Left renal pelvis (tissue), 4 donors: Measurements from ENCODE around the gene ACTL7B. TPM values are rescaled to one million over a fixed set of nuclear protein-coding genes. Genes with fewer than 3 reads are reported as not detected.
A peak's percentile ranks its signal among the peaks of the same experiment; 100 is the strongest.
"Not testable (repeated sequence)": the region's sequence is repeated elsewhere in the genome, so short reads cannot be mapped to it uniquely, and the experiment has no call there.

Experiments used
- DNase-seq, 4 donors: peaks; one replicate each; pipeline ENCODE4 v3.0.0-alpha.2; 2013; ENCODE audit warnings: low read depth in 4 of 4, low spot score in 3 of 4
- polyA plus RNA-seq, 4 donors: library from polyadenylated mRNA; unstranded; fragments of 120-200 nt; gene quantifications; one replicate each; pipeline ENCODE4 v1.2.1, GENCODE V29; 2013; ENCODE audit not compliant: insufficient read length in 4 of 4

ACTL7B gene, protein sequence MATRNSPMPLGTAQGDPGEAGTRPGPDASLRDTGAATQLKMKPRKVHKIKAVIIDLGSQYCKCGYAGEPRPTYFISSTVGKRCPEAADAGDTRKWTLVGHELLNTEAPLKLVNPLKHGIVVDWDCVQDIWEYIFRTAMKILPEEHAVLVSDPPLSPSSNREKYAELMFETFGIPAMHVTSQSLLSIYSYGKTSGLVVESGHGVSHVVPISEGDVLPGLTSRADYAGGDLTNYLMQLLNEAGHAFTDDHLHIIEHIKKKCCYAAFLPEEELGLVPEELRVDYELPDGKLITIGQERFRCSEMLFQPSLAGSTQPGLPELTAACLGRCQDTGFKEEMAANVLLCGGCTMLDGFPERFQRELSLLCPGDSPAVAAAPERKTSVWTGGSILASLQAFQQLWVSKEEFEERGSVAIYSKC
- polyA plus RNA-seq = not detected

DNA sequence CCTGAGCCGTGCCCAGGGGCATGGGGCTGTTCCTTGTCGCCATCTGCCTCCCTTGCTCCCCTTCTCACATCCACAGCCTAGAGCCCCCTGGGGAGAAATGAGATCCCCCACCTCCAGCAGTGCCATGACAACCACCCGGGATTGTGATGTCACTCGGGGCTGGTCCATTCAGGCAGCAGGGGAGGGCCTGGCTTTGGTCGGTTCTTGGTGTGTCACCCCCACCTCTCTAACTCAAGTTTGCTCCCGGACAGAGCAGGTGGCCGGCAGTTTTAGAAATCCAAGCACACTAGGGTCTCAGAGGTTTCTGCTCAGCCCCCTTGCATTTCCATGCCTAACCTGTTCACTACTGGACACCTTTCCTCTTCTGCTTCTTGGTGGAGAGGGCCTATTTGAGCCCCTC lies at the start of gene ACTL7B:
Gene ACTL7B (minus strand): TSS at position 99 of the 400 bp plus-strand sequence. CDS start 56 bp downstream, at position 43.
- no peak for DNase-seq

DNA sequence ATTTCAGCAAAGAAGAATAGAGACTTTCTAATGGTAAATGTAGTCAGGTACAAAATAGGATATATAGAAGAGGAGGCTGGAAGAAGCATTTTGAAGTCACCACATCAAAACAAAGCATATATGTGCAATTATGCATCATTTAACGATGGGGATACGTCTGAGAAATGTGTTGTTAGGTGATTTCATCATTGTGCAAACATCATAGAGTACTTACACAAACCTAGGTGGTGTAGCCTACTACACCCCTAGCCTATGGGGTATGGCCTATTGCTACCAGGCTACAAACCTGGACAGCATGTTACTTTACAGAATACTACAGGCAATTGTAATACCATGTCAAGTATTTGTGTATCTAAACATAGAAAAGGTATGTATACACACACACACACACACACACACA lies 49.7 kb upstream of the ACTL7B start:
- no peak for DNase-seq

DNA sequence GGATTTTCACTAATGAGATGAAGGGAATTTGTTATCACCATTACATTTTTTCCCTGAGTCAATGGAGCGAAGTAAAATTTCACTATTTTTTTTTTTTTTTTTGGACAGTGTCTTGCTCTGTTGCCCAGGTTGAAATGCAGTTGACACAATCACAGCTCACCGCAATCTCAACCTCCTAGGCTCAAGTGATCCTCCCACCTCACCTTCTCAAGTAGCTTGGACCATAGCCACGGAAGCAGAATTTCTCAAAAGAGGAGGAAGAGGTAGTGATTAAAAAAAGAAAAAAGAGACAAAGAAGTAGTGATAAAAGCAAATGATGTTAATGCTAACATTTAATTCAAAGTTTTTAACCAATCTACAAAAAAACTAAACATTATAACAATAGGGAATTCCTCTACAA lies 48.4 kb upstream of the ACTL7B start:
- no peak for DNase-seq

DNA sequence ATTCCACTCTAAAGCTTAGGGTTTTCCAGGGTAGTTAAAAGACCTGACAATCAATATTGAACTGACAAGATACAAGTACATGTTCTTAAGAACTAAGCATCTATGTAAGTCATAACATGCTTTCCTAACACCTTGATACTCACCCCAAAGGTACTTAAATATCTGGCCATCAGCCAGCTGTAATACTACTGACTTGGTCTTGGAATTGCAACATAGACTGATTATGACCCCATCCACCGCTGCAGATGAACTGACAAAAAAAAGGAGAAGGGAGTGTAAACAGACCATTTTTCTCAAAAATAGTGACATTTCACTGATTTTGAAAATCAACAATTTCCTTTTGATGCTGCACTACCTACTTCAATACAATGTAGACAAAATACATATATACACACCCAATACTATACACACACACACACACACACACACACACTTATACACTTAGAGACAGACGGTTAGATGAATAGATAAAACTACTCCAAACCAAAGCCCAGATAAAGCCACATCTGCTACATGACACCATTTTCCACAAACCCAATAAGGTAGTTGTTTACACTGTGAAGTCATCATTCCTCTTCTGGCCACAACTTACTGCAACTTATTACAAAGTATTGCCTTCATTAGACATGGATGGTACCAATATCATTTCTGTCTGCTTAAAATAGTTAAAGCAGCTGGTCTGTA lies 47.8 kb upstream of the ACTL7B start:
- DNase-seq = no peak

DNA sequence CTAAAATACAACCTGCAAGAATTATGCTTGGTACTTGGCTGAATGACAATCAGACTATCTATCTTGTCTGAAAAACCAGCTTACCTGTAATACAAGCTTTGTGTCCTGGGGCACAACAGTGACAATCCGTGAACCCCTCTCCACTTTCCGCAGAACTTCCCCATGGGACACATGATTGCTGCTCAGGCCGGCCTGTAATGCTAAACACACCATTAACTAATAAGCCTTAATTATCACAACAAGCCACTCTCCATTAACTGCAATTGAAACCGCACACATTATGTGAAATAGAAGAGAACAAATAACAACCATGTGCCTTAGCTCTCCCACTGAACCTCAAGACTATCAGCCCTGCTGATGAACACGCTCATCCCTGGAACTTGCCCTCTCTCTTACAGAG lies 44.4 kb upstream of the ACTL7B start:
- DNase-seq = no peak

DNA sequence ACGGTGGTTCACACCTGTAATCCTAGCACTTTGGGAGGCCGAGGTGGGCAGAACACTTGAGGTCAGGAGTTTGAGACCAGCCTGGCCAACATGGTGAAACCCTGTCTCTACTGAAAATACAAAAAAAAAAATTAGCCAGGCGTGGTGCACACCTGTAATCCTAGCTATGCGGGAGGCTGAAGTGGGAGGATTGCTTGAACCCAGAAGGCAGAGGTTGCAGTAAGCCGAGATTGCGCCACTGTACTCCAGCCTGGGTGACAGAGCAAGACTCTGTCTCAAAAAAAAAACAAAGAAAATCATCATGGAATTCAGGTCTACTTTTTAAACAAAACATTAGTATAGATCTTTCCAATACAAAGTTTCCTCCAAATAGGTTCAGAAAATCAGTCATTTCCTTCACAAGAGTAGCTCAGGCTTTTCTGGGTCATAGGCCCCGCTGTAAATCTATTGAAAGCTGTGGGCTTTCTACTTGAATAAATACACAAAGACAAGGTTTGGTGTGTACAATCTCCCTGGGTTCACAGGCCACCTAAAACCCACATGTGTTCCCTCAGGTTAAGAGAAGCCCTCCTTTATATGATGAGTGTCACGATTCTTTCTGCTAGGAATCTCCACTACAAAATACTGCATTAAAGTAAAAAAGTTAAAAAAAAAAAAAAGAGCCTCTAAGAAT lies 43.4 kb upstream of the ACTL7B start:
- not testable (repeated sequence) for DNase-seq

DNA sequence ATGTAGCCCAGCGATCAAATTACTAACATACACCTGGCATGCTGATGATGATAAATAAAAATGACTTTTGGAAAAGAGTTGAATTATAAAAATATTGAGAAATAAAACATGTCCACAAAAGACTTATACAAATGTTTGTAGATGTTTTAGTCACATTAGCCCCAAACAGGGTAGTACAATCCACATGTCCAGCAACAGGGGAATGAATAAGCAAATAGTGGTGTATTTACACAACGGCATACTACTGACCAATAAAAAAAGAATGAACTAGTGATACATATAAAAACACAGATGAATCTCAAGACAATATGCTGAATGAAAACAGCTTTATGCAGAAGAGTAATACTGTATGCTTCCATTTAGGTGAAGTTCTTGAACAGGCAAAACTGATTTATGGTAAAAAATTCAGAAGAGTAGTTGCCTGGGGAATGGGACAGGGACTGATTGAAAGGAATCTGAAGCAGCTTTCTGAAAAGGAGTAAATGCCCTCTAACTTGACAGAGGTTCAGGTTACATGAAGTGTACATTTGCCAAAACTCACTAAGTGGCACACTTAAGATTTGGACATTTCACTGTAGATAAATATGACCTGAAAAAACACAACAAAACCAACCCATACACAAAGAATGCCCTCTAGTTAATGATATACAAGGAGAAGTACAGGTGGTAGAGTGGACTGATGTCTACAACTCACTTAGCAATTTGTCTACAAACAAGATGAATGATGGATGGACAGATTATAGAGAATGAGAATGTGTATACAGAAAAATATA lies 41.7 kb upstream of the ACTL7B start:
- no peak for DNase-seq

DNA sequence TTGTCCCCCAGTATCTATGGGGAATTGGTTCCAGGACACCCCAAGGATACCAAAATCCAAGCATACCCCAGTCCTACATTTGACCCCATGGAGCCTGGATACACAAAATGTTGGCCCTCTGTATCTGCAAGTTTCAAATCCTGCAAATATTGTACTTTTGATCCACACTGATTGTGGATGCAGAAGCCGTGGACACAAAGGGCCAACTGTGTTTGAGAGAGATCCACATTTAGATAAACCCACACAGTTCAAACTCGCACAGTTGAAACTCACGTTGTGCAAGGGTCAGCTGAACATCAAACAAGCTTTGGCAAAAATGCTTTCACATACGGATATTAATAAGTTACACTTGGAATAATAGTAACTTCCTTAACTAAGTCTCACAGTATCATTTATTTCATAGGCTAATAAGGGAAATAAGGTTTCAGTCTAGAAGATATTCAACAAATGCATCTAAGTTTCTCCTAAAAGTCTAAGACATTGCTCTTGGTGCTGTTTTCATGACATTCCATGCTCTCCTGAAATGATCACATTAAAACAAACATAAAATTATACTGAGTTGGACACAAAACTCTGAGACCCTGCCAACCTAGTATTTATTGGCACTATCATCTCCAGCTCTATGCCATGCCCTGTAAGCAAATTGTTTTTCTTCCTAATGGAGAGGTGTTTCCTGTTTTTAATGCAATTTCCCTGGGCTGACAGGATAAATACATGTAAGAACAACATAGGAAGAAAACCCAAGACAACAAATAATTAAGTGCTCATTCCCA lies 38.6 kb upstream of the ACTL7B start:
- DNase-seq = no peak

DNA sequence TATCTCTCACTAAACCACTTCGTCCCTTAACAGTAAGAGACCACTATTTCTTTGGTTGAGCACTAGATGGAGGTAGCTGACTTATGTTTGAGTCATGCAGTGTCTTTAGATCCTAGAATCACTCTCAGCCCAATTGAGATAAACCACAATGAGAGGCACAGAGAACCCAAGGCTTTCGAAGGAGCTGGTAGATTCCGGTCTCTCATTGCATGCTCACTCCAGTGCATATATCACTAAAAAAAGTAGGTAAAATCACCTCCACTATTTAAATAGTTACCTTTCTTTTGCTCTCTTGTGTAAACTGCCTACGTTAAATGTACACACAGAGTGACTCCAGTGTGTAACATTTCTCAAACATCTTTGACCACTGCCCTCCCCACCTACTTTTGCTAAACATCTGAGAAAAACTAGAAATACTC lies 33.9 kb upstream of the ACTL7B start:
- DNase-seq = peak in 1 of 4 donors; percentile 2

DNA sequence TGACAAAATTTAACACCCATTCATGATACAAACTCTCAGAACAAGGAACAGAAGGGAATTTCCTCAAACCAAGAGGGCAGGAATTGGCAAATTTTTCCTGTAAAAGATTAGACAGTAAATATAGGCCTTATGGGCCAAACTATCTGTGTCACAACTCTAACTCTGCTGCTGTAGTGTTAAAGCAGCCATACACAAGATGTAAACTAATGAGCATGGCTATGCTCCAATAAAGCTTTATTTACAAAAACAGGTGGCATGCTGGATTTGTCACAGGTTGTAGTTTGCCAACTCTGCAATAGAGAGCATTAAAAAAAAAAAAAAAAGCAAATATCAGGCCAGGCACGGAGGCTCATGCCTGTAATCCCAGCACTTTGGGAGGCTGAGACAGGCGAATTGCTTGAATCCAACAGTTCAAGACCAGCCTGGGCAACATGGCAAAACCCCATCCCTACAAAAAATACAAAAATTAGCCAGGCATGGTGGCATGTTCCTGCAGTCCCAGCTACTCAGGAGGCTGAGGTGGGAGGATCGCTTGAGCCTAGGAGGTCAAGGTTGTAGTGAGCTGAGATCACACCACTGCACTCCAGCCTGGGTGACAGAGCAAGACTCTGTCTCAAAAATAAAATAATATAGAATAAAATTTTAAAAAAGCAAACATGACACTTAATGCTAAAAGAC lies 30.9 kb upstream of the ACTL7B start:
- not testable (repeated sequence) for DNase-seq

DNA sequence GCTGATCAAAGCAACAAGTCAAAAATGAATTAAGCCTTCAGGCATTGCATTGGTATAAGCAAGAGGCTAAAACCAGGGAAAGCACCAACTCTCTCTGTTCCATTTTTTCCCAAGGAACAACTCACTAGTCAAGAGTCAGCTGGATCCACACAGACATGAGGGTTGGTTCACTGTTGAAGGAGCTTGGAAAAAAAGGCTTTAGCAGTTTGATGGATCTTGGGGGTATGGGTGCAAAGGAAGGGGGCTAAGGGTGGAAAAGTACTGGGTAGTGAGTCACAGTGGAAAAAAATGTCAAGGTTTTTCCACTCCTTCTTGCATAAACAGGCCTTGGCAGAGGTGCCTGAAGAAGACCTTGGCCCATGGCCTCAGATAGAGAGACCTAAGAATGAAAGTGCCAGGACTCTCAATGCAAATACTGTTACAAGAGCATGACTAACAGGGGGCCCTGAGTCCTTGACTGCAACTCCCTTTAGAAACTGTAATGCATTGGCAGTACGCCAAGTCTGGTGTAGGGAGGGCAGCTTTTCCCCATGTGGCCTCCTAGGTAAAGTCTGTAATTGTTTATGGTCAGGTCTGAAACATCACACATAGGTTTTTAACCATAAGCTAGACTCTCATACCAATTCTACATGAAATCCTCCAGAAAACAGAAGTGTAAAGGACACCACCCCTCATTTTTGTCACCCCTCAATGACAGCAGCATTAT lies 30.0 kb upstream of the ACTL7B start:
- peak in 3 of 4 donors; percentile 5 to 24 (median 17) for DNase-seq

DNA sequence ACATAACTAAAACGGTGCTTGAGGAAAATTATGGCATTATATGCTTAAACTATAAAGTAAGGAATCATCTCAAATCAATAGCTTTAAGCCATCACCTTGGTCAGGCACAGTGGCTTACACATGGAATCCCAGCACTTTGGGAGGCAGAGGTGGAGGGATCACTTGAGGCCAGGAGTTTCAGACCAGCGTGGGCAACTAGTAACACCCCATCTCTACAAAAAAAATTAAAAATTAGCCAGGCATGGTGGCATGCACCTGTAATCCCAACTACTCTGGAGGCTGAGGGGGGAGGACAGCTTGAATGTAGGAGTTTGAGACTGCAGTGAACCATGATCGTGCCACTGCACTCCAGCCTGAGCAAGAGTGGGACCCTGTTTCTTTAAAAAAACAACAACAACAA lies 28.9 kb upstream of the ACTL7B start:
- no peak for DNase-seq

DNA sequence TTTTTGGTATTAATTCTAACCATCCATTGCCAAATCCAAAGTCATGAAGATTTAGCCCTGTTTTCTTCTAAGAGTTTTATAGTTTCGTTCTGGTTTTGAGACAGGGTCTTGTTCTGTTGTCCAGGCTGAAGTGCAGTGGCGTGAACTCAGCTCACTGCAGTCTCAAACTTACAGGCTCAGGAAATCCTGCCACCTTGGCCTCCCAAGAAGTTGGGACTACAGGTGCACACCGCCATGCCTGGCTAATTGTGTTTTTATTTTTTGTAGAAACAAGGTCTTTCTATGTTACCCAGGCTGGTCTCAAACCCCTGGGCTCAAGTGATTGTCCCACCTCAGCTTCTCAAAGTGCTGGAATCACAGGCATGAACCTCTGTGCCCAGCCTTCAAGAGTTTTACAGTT lies 27.3 kb upstream of the ACTL7B start:
- no peak for DNase-seq

DNA sequence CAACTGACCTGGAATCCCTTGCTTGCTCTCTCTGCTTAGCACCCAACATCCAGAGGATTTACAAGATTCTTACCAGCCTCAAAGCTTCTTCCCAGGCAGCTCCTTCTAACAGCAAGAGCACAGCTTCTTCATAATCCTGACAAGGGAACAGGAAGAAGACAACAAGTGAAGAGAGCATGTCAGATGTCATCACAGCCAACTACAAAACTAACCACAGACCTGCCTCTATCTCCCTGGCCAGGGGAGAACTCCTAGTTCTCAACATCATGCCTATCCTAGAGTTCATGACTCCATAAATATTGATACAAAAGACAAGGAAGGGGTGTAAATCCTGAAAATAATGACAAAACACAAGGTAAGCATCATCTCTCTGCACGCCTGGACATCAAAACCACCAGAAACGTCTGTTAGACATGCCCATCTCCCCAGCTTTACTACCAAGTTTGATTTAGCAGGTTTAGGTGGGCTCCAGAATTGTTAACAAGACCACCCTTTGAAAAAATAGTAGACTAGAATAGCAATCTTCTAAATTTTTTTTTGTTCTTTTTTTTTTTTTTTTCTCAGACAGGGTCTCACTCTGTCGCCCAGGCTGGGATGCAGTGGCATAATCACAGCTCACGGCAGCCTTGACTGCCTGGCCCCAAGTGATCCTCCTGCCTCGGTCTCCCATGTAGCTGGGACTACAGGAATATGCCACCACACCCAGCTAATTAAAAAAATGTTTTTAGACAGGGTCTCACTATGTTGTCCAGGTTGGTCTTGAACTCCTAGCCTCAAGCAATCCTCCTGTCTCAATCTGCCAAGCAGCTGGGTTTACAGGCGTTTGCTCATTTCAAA lies 26.5 kb upstream of the ACTL7B start:
- no peak for DNase-seq

DNA sequence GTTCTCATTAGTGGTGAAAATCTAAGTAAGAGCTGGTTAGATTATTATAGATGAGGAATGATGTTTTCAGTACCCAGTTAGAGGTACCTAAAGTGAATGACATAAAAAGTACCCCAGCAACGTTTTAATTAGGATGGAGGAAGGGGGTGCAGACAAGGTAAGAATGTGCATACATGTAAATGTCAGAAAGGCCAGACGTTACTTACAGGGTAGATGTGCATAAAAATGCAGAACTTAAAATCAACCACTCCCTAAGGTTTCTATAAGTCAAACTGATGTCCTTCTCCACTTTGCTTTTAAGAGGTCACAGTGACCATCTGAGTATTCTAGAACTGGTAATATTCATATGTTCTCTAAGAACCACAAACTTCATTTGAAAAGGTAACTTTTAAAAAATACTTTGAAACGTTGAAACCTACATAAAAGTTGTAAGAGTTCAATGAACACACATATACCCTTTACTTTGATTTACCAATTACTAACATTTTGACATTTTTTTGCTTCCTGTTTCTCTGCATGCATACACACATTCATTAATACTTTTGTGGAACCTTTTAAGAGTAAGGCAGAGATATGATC lies 25.0 kb upstream of the ACTL7B start:
- DNase-seq = no peak

DNA sequence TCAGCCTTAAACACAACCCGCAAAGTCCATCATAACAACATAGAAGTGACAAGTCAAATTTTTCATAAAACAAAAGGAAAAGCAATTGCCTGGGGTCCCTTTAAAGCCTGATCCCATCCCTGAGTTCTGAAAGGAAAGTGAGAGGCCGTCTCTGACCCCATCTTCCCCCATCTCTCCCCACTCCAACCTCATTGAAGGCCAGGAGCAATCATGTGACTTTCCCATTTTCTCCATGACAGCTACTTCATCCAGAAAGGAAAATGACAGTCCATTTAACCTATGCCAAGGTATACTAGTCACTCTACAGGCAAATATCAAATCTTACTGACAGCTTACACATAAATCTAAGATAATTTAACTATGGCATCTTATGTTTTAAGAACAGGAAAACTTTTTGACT lies 21.7 kb upstream of the ACTL7B start:
- no peak for DNase-seq

DNA sequence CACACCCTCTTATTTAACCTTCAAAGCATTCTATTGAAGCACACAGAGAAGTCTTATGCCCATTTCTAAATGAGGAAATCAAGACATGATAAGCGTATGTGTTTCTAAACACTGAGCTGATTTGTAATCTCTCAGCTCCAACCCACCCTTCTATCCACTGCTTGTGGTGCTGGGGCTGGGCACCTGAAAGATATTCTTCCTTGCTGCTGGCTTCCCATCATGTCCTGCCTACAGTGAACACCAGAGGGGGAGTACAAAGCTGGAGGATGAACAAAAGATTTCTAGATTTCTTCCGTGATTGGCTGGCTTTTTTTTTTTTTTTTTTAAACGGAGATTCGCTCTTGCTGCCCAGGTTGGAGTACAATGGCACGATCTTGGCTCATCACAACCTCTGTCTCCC lies 20.6 kb upstream of the ACTL7B start:
- no peak for DNase-seq
